ENCODE results near the gene TMEM106C. TPM values are rescaled to one million over a fixed set of nuclear protein-coding genes. Genes with fewer than 3 reads are reported as not detected.

The TMEM106C gene
- total and polyA plus RNA-seq, 2 of the 13 experiments (the other 11 are each of a cell fraction or from before 2014, with no cell fraction given), result 132 to 192 TPM

GRCh38 chr12:48004053-48004941 is 40.9 kb downstream of the TMEM106C start, which contains the start of gene COL2A1 (continued):
- no peak for TF ChIP-seq TEAD2 (CRISPR knock-in tag; IDR thresholded peaks at IDR 0.05)
- TF ChIP-seq, protein P1, sequence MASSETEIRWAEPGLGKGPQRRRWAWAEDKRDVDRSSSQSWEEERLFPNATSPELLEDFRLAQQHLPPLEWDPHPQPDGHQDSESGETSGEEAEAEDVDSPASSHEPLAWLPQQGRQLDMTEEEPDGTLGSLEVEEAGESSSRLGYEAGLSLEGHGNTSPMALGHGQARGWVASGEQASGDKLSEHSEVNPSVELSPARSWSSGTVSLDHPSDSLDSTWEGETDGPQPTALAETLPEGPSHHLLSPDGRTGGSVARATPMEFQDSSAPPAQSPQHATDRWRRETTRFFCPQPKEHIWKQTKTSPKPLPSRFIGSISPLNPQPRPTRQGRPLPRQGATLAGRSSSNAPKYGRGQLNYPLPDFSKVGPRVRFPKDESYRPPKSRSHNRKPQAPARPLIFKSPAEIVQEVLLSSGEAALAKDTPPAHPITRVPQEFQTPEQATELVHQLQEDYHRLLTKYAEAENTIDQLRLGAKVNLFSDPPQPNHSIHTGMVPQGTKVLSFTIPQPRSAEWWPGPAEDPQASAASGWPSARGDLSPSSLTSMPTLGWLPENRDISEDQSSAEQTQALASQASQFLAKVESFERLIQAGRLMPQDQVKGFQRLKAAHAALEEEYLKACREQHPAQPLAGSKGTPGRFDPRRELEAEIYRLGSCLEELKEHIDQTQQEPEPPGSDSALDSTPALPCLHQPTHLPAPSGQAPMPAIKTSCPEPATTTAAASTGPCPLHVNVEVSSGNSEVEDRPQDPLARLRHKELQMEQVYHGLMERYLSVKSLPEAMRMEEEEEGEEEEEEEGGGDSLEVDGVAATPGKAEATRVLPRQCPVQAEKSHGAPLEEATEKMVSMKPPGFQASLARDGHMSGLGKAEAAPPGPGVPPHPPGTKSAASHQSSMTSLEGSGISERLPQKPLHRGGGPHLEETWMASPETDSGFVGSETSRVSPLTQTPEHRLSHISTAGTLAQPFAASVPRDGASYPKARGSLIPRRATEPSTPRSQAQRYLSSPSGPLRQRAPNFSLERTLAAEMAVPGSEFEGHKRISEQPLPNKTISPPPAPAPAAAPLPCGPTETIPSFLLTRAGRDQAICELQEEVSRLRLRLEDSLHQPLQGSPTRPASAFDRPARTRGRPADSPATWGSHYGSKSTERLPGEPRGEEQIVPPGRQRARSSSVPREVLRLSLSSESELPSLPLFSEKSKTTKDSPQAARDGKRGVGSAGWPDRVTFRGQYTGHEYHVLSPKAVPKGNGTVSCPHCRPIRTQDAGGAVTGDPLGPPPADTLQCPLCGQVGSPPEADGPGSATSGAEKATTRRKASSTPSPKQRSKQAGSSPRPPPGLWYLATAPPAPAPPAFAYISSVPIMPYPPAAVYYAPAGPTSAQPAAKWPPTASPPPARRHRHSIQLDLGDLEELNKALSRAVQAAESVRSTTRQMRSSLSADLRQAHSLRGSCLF (CRISPR knock-in tag; IDR thresholded peaks at IDR 0.05; ENCODE audit: borderline replicate concordance), result no peak
- TF ChIP-seq FOSL1 (CRISPR knock-in tag; IDR thresholded peaks at IDR 0.05; ENCODE audit: borderline replicate concordance), result no peak
- TF ChIP-seq POGZ (CRISPR knock-in tag; IDR thresholded peaks at IDR 0.05), result no peak
- no peak for TF ChIP-seq SRSF4 (IDR thresholded peaks at IDR 0.05; ENCODE audit: low read depth, low read length, poor library complexity, severe bottlenecking)
- 0 out of 2 replicates have a peak, but pooled peaks have one; percentile 25 for TF ChIP-seq DZIP1 (CRISPR knock-in tag; IDR thresholded peaks at IDR 0.05)
- TF ChIP-seq ZBTB38 (CRISPR knock-in tag; IDR thresholded peaks at IDR 0.05), result no peak
- peak; percentile 63; the same call in 1 of the 2 replicates for TF ChIP-seq ZC3H13 (CRISPR knock-in tag; IDR thresholded peaks at IDR 0.05)
- no peak for TF ChIP-seq MAFK (conservative IDR thresholded peaks at IDR 0.05 in 1 of 2, IDR thresholded peaks at IDR 0.05 in 1 of 2; ENCODE audit: low read length in 2 of 2)
- no peak for TF ChIP-seq FOXA1 (IDR thresholded peaks at IDR 0.05)
- peak; percentile 73 for TF ChIP-seq FOXA1 (CRISPR knock-in tag; IDR thresholded peaks at IDR 0.05)
- TF ChIP-seq ZFP90 (CRISPR knock-in tag; IDR thresholded peaks at IDR 0.05; ENCODE audit: borderline replicate concordance), result peak; percentile 42; the same call in 1 of the 2 replicates
- TF ChIP-seq U2AF2 (IDR thresholded peaks at IDR 0.05; ENCODE audit: low read depth, low read length), result no peak
- TF ChIP-seq ZFX (CRISPR knock-in tag; IDR thresholded peaks at IDR 0.05; ENCODE audit: low read depth), result no peak; the same call in none of the 2 replicates
- TF ChIP-seq HOMEZ (CRISPR knock-in tag; IDR thresholded peaks at IDR 0.05; ENCODE audit: low read depth), result no peak
- TF ChIP-seq SP5 (CRISPR knock-in tag; IDR thresholded peaks at IDR 0.05; ENCODE audit: borderline replicate concordance, low read depth), result 0 out of 2 replicates have a peak, but pooled peaks have one; percentile 24
- TF ChIP-seq ZNF720 (CRISPR knock-in tag; IDR thresholded peaks at IDR 0.05), result no peak
- TF ChIP-seq RAD21 (CRISPR knock-in tag; IDR thresholded peaks at IDR 0.05), result no peak
- no peak for TF ChIP-seq SNRNP70 (IDR thresholded peaks at IDR 0.05; ENCODE audit: low read depth, low read length)

Measured in HepG2 (cell line).